Activated naive CD4-positive, alpha-beta T cell treated with anti-CD3 and anti-CD28 coated beads, Interleukin-2, amount 10 ng/mL, durations not matched to agents 7 days and 5 days (primary cell): ENCODE data around the gene C1GALT1C1.
"Not testable (repeated sequence)": the region's sequence is repeated elsewhere in the genome, so short reads cannot be mapped to it uniquely, and the experiment has no call there.

Experiments
- CTCF ChIA-PET: fragments of 350-600 bp; sonication (Branson Sonifier 250); formaldehyde crosslinking; loops from one replicate; lab custom pipeline; 2021; ENCODE audit warnings: antibody characterized with exemption; lab: Charles Lee
- DNase-seq: peaks from one replicate; pipeline ENCODE4 v3.0.0-alpha.2; 2020
- H3K27ac Mint-ChIP-seq: one replicate; pipeline ENCODE4 v1.8.0; 2021; ENCODE audit warnings: mild to moderate bottlenecking, moderate library complexity, mixed read lengths
- H3K27me3 Mint-ChIP-seq: one replicate; pipeline ENCODE4 v1.8.0; 2021; ENCODE audit warnings: mild to moderate bottlenecking, mixed read lengths
- H3K36me3 Mint-ChIP-seq: one replicate; pipeline ENCODE4 v1.8.0; 2021; ENCODE audit warnings: mixed read lengths
- H3K4me1 Mint-ChIP-seq: one replicate; pipeline ENCODE4 v1.8.0; 2021; ENCODE audit warnings: mixed read lengths
- H3K4me3 Mint-ChIP-seq: one replicate; pipeline ENCODE4 v1.8.0; 2021; ENCODE audit warnings: mild to moderate bottlenecking, moderate library complexity, mixed read lengths
- H3K9me3 Mint-ChIP-seq: one replicate; pipeline ENCODE4 v1.8.0; 2021; ENCODE audit warnings: mixed read lengths

Gene C1GALT1C1

GRCh38 chrX:120629667-120630537 lies at the start of gene C1GALT1C1:
Gene C1GALT1C1 (minus strand): TSS chrX:120630054. CDS start chrX:120627166, 2,888 bp downstream.
- Mint-ChIP-seq H3K36me3 (peaks cover 14% of the 10 kb centered on the region), H3K27me3 (no peaks in the 10 kb centered on the region), H3K9me3 (no peaks in the 10 kb centered on the region), H3K4me3 (peak within 1 kb of the TSS; percentile 76), H3K4me1 (peaks cover 29% of the 10 kb centered on the region), H3K27ac (peak within 1 kb of the TSS; percentile 99)
- peak; percentile 93 for DNase-seq
- CTCF ChIA-PET = interaction anchor here (1.0 kb wide), 1 partner anchor 144 kb away, joined by 3 read pairs; no protein-coding TSS in a partner anchor

GRCh38 chrX:120677004-120677652 lies 47.3 kb upstream of the C1GALT1C1 start:
- Mint-ChIP-seq H3K27ac (peak overlapping the region; percentile 42), H3K4me3 (no peak overlapping the region), H3K4me1 (peaks cover 10% of the 10 kb centered on the region), H3K9me3 (peaks cover 8% of the 10 kb centered on the region), H3K27me3 (no peaks in the 10 kb centered on the region), H3K36me3 (peaks cover 2% of the 10 kb centered on the region)
- CTCF ChIA-PET = no interaction called here
- no peak for DNase-seq

GRCh38 chrX:120672841-120673530 lies 43.1 kb upstream of the C1GALT1C1 start:
- DNase-seq = no peak
- Mint-ChIP-seq H3K4me3 (no peak overlapping the region), H3K36me3 (no peaks in the 10 kb centered on the region), H3K4me1 (no peaks in the 10 kb centered on the region), H3K27ac (no peak overlapping the region), H3K27me3 (no peaks in the 10 kb centered on the region), H3K9me3 (peaks cover 8% of the 10 kb centered on the region)
- CTCF ChIA-PET = no interaction called here

GRCh38 chrX:120672389-120672788 lies 42.5 kb upstream of the C1GALT1C1 start:
- H3K27ac Mint-ChIP-seq = no peak overlapping the region
- no peaks in the 10 kb centered on the region for H3K4me1 Mint-ChIP-seq
- CTCF ChIA-PET = no interaction called here
- H3K4me3 Mint-ChIP-seq = no peak overlapping the region
- peaks cover 8% of the 10 kb centered on the region for H3K9me3 Mint-ChIP-seq
- no peak for DNase-seq
- H3K27me3 Mint-ChIP-seq = no peaks in the 10 kb centered on the region
- H3K36me3 Mint-ChIP-seq = no peaks in the 10 kb centered on the region

GRCh38 chrX:120671963-120672362 lies 42.1 kb upstream of the C1GALT1C1 start:
- CTCF ChIA-PET = no interaction called here
- Mint-ChIP-seq H3K4me3 (no peak overlapping the region), H3K27ac (no peak overlapping the region), H3K36me3 (no peaks in the 10 kb centered on the region), H3K9me3 (peaks cover 8% of the 10 kb centered on the region), H3K4me1 (no peaks in the 10 kb centered on the region), H3K27me3 (no peaks in the 10 kb centered on the region)
- no peak for DNase-seq

- peak overlapping the region; percentile 33 for H3K27ac Mint-ChIP-seq
- H3K9me3 Mint-ChIP-seq = no peaks in the 10 kb centered on the region
- no peaks in the 10 kb centered on the region for H3K4me1 Mint-ChIP-seq
- no peaks in the 10 kb centered on the region for H3K27me3 Mint-ChIP-seq
- CTCF ChIA-PET = interaction anchor here (0.6 kb wide), 1 partner anchor 303 kb away, joined by 3 read pairs; no protein-coding TSS in a partner anchor
- DNase-seq = no peak
- H3K36me3 Mint-ChIP-seq = no peaks in the 10 kb centered on the region
- H3K4me3 Mint-ChIP-seq = no peak overlapping the region
Measured at GRCh38 chrX:120668357-120668756, 38.5 kb upstream of the C1GALT1C1 start.

GRCh38 chrX:120664535-120664934 lies 34.7 kb upstream of the C1GALT1C1 start:
- not testable (repeated sequence) for H3K9me3 Mint-ChIP-seq, DNase-seq, H3K27me3 Mint-ChIP-seq, H3K4me1 Mint-ChIP-seq, H3K27ac Mint-ChIP-seq, H3K4me3 Mint-ChIP-seq, H3K36me3 Mint-ChIP-seq
- CTCF ChIA-PET = interaction anchor here (0.6 to 2.6 kb wide), 3 partner anchors 104 to 166 kb away, joined by 3 to 13 read pairs (median 3); no protein-coding TSS in a partner anchor

- Mint-ChIP-seq H3K9me3 (no peaks in the 10 kb centered on the region), H3K27ac (no peak overlapping the region), H3K4me1 (no peaks in the 10 kb centered on the region), H3K36me3 (no peaks in the 10 kb centered on the region), H3K4me3 (no peak overlapping the region), H3K27me3 (no peaks in the 10 kb centered on the region)
- DNase-seq = no peak
- CTCF ChIA-PET = interaction anchor here (1.0 to 2.6 kb wide), 3 partner anchors 104 to 284 kb away, joined by 3 to 13 read pairs (median 3); no protein-coding TSS in a partner anchor
Measured at GRCh38 chrX:120664081-120664480, 34.2 kb upstream of the C1GALT1C1 start.

- H3K4me3 Mint-ChIP-seq = no peak overlapping the region
- CTCF ChIA-PET = interaction anchor here (0.9 to 2.6 kb wide), 4 partner anchors 9 to 177 kb away, joined by 3 to 13 read pairs (median 4); no protein-coding TSS in a partner anchor
- no peaks in the 10 kb centered on the region for H3K27me3 Mint-ChIP-seq
- DNase-seq = no peak
- no peaks in the 10 kb centered on the region for H3K9me3 Mint-ChIP-seq
- H3K4me1 Mint-ChIP-seq = no peaks in the 10 kb centered on the region
- H3K27ac Mint-ChIP-seq = no peak overlapping the region
- no peaks in the 10 kb centered on the region for H3K36me3 Mint-ChIP-seq
Measured at GRCh38 chrX:120662662-120663061, 32.8 kb upstream of the C1GALT1C1 start.

- no peak for DNase-seq
- Mint-ChIP-seq H3K27me3 (no peaks in the 10 kb centered on the region), H3K4me3 (no peak overlapping the region), H3K27ac (no peak overlapping the region), H3K36me3 (no peaks in the 10 kb centered on the region), H3K4me1 (no peaks in the 10 kb centered on the region), H3K9me3 (no peaks in the 10 kb centered on the region)
- CTCF ChIA-PET = no interaction called here
Measured at GRCh38 chrX:120660637-120661036, 30.8 kb upstream of the C1GALT1C1 start.

GRCh38 chrX:120653000-120653399 lies 23.1 kb upstream of the C1GALT1C1 start:
- no peaks in the 10 kb centered on the region for H3K9me3 Mint-ChIP-seq
- no peaks in the 10 kb centered on the region for H3K4me1 Mint-ChIP-seq
- no peak for DNase-seq
- no peaks in the 10 kb centered on the region for H3K36me3 Mint-ChIP-seq
- CTCF ChIA-PET = no interaction called here
- no peaks in the 10 kb centered on the region for H3K27me3 Mint-ChIP-seq
- H3K4me3 Mint-ChIP-seq = no peak overlapping the region
- H3K27ac Mint-ChIP-seq = no peak overlapping the region

- CTCF ChIA-PET, H3K36me3 Mint-ChIP-seq, H3K4me3 Mint-ChIP-seq, H3K4me1 Mint-ChIP-seq, DNase-seq, H3K27me3 Mint-ChIP-seq, H3K27ac Mint-ChIP-seq, H3K9me3 Mint-ChIP-seq: not testable (repeated sequence)
Measured at GRCh38 chrX:120652256-120652655, 22.4 kb upstream of the C1GALT1C1 start.

- no peaks in the 10 kb centered on the region for H3K27me3 Mint-ChIP-seq
- CTCF ChIA-PET = no interaction called here
Measured at GRCh38 chrX:120647127-120647526, 17.3 kb upstream of the C1GALT1C1 start.

GRCh38 chrX:120642871-120643270 lies 13.0 kb upstream of the C1GALT1C1 start:
- H3K4me1 Mint-ChIP-seq = no peaks in the 10 kb centered on the region
- H3K27me3 Mint-ChIP-seq = no peaks in the 10 kb centered on the region
- H3K27ac Mint-ChIP-seq = no peak overlapping the region
- no peaks in the 10 kb centered on the region for H3K36me3 Mint-ChIP-seq
- CTCF ChIA-PET = no interaction called here
- H3K9me3 Mint-ChIP-seq = no peaks in the 10 kb centered on the region
- DNase-seq = no peak
- H3K4me3 Mint-ChIP-seq = no peak overlapping the region

More at GRCh38 chrX:120647127-120647526, 17.3 kb upstream of the C1GALT1C1 start:
- DNase-seq = no peak
- no peak overlapping the region for H3K4me3 Mint-ChIP-seq
- H3K9me3 Mint-ChIP-seq = no peaks in the 10 kb centered on the region
- no peak overlapping the region for H3K27ac Mint-ChIP-seq
- no peaks in the 10 kb centered on the region for H3K4me1 Mint-ChIP-seq
- H3K36me3 Mint-ChIP-seq = no peaks in the 10 kb centered on the region
